Right kidney (tissue), 1 donor: Measurements from ENCODE around the gene KIF3A.

ENCODE experiments used
- DNase-seq: peaks from one replicate; pipeline ENCODE4 v3.0.0-alpha.2; 2016

Gene KIF3A

DNA sequence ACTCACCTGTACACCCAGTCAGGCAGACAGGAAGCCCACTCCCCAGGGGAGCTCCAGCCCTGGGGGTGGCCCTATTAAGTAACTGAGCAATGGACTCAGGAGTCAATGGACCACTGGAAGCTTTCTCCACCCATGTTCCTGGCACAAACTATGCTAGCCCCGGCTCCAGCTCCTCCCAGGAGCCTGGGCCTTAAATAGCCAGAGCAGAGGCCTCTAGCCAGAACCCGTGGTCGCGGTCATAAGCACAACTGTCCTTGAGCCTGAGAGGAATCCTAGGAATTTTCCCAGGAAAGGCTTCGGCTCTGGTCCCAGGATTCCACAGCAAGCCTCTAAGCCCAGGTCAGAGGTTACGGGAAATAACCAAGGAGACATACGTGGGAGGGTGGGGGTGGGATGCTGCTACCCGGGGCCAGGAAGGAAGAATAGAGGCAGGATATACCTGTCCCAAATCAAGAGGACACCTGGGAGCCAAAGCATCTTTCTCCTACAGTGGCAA lies 34.2 kb upstream of the KIF3A start:
- DNase-seq = no peak

DNA sequence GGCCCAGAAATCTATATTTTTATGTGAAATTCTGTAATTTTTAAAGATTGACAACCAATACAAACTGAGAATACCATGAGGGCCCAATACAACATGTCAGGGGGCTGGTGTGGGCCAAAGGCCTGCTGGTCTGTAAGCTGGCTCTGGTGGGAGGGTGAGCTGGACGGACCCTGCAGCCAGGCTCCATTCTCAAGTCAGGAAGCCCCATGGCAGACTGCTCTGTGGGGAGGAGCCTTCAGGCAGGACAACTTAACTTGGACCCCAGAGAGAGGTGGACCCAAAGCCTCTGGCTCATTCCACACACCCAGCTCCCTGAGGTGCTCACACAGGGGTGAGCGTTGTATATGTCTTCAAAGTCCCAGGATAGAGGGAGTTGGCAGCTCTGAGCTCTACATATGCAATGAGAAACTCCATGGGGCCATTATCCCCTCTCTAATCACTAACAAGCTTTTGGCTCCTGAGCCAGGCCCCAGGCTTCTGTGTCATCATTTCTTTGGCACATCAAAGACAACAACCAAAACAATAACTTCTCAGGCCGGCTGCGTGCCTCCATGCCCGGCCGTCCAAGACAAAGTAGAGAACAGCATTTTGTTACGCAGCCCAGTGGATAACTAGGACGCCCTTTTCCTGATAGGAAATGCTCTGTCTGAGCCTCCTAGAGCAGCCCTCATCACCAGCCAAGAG lies 33.3 kb upstream of the KIF3A start:
- DNase-seq = no peak

DNA sequence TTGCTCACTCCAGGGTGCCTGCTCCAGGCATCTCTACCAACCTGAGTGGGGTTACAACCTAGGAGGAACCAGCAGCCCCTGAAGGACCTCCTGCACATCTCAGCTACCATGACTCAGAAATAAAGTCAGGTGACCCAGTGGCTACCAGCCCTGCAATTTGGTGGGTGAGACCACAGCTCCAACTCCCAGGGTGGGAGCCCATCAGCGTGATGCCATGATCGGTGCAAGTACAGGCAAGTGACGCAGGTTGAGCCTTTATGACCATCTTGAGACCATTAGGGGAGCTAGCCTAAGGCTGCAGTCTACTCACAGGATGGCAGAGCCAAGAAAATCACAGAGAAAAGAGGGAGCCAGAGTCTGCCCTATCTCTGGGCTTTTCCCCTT lies 31.1 kb upstream of the KIF3A start:
- no peak for DNase-seq

DNA sequence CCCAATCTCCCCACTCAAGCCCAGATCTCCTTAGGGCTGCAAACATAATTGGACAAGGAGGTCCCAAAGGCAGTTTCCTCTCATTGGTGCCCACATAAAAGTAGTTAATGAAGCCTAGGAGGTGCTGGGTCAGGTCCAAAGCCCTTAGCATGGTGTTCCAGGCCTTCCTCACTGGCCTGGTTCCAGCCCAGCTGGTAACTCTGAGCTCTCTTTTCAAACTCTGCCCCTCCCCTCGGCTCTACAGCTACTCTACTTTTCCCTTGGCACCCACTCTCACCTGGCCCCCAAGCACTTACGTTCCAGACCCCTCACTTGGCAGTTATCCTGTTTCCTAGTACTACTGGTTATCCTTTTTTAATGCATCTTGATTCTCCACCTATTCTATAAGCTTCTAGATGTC lies 29.8 kb upstream of the KIF3A start:
- no peak for DNase-seq

DNA sequence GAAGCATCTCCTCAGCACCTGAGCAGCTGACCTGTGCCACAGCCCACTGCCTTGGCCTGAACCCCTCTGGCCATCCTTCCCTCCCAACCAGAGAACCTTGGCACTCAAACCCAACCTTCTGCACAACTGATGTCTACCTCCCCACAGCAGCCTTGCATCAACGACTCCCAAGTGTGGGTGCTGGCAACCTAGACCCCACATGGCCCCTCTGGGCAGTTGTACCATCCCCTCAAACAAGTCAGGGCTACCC lies 29.4 kb upstream of the KIF3A start:
- no peak for DNase-seq

DNA sequence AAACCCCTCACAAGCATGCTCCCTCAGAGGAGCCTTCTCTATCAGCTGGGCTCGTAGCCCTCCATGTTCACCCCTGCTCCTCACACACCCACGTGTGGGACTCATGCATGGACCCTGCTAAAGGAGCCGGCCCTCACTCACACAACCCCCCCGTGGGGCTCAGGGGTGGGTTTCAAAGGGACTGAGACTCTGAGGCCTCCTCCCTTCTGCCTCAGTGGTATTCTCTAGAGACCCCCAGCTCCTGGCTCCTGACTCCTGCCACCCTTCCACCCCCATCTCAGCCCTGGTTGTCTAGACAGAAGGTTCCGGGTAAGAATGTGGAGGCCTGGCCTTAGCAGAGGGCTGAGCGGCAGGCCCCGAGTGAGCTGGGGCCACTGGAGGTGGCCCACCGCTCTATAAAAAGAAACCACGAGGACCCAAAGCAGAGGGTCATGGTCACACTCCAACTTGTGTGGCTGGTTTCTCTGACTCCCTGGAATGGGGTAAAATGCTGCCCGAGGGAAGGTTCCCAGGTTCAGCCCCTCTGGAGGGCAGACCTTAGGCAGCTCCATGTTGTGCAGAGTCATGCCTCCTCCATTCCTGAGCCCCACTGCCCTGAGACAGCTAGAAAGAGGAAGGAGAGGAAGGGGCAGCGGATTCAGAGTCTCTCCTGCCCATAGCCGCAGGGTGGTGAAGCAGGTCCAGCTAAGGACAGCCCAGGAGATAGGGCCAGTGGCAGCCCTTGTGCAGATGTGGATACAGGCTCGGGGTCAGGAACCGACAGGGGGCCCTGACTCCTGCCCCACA lies 28.9 kb upstream of the KIF3A start:
- DNase-seq = no peak

DNA sequence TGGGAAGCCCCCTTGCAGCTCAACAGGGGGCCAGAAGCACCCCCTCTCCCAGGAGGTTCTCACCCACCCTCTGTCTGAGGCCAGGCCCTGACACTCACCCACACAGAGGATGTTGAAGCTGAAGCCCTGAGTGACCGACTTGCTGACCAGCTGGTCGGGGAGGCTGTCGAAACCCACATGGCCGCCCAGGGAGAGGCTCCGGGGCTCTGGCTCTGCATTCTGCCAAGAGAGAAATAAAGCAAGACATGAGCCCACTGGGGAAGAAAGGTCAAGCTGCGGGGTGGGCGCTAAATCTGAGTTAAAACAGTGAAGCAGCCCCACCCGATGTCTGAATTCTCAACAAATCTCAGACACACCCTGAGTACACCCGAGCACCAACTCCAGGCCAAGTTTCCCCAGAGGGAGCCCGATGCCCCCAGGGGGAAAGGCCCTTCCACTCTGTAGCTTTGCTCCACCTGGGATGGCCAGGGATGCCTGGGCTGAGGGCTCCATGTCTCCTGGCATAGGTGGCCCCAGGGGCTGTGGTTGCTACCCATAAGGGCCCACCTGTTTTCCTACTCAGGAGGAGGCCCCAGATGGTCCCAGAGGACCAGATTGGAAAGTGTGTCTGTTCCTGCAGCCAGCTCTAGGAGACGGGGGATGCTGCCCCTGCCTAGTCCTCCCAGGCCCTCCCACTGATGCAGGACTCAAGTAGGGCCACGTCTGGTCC lies 28.1 kb upstream of the KIF3A start:
- no peak for DNase-seq

DNA sequence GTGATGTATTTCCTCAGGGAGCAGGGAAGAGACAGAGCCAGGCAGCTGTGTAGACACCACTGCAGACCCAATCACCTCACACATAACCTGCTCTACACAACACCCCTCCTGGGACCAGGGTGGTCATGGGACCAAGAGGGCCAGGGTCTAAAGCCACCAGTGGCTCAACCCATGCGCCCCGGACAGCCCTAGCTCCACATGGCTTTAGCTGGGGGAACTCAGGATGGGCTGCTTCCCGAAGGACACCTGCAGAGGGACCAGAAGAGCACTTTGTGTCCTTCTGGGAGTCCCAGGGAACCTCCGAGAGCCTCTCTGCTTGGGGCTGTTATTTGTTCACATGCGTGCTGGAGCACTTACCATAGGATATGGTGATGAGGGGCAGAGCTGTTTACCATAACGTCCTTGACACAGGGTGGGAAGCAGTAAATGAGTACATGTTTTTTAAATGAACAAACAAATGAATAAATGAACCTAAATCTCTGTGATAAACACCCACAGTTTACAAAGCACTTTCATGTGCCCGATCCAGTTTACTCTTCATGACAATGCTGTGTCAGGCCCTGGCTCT lies 27.4 kb upstream of the KIF3A start:
- no peak for DNase-seq

DNA sequence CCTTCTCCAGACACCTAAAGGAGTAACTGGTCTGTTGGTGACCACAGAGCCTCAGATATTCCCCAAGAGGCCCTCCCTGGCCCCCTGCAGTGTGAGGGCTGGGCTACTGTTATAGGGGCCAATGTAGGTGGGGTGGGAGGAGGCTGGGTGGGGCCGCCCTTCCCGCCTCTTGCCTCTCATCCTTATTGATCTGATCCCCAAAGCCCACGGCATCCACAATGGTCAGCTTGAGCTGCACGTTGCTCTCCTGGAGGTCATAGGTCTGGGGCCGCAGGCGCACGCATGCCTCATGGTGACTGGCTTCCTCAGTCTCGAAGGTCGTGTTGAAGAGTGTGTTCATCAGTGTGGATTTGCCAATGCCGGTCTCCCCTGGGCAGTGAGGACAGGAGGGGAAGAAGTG lies 26.7 kb upstream of the KIF3A start:
- DNase-seq = no peak

DNA sequence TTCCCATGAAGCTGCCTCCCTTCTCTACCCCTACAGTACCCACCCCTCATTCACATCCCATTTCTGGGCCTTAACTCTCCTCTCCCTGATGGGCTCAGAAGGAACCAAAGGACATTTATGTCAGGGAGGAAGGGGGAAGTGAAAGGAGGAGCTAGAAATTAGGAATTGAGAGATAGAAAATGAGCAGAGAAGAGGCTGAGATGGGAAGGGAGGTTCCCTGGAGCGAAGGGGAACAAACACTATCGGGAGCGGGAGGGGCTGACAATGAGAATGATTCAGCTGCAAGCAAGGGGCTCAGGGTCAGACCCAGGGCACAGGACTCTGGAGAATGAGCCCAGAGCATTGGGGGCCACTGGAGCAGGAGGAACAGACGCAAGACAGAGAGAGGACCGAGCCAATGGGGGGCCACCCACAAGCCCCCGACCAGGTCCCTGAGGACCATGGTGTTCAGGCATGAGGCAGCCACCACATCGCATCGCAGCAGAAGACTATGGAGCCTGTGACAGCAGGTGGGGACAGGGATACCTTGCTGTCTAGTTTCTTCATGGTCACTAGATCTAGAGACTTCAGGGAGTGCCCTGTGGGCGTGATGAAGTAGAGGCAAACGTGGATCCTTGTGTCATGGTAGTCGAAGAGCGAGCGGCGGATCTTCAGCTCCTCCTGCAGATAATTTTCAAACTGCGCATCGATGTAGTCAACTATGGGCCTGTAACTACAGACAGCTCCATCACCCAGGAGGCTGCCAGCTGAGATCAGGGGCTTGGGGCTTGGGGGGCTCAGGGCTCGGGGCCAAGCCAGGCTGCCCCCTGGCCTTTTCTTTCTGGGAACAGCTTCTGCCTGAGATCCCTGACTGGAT lies 26.1 kb upstream of the KIF3A start:
- no peak for DNase-seq

DNA sequence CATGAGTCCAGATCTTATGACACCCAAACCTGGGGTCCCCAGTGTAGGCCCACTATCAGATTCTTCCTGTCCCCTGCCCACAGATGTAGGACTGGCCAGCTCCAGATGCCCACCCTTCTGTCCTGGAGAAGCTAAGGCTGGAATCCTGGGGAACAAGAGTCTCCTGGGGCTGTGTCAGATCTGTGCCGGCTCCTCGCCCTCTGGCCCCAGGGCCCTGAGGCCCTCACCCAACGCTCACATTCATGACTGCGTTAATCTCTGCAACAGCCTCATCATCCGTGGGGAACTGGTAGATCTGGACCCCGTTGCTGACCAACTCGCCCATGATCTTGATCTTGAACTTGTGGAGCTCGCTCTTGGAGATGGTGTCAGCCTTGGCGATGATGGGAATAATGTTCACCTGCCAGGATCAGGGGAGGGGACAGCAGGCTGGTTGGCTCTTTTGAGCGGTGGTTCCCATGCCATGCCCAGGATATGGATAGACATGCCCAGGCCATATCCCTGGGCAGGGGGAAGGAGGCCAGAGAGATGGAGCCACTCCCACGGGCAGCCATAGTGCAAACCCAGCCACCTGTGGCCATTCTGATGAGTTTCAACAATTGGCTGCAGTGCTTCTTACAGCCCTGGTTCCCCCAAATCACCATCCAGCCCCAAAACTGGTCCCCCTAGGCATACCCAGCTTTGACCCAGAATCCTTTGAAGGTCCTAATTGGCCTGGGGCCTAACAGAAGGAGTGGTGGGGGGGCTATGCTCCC lies 25.1 kb upstream of the KIF3A start:
- DNase-seq = no peak

DNA sequence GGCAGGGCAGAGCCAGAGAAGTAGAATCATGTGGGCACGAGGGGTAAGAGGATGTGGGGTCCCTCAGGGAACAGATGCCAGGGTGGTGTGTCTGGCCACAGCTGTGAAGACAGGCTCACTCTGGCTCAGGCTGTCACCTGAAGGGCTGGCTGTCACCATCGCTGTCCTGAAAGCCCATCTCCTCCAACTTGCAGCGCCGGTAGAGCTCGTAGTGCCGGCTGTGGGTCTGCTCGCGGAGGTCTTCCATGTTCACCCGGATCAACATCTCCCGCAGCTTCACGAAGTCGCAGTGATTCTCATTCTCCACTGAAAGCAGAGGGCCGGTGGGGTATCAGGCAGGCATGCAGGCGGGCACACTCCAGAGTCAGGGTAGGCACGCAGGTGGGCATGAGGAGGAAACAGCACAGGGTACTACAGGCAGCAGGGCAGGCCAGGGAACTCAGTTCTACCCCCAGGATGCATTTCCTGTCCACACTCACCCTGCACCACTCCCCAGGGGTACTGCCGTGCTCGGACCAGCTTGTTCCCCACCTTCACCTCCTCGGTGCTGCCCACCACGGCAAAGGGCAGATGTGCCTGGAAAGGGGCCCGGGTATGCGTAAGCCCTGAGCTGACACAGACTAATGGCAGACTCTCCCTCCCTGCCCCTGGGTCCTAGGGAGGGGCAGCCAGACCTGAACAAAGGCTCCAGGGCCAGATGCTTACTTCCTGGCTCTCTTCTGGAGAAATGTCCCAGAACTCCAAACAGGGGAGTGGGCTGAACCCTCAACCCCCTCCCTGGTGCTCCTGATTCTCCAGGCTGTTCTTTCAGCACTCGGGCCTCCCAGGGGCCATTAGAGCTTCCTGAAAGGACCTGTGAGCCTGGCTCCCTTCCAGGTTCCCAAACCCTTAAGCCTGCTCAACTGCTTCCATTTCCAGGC lies 24.2 kb upstream of the KIF3A start:
- no peak for DNase-seq

DNA sequence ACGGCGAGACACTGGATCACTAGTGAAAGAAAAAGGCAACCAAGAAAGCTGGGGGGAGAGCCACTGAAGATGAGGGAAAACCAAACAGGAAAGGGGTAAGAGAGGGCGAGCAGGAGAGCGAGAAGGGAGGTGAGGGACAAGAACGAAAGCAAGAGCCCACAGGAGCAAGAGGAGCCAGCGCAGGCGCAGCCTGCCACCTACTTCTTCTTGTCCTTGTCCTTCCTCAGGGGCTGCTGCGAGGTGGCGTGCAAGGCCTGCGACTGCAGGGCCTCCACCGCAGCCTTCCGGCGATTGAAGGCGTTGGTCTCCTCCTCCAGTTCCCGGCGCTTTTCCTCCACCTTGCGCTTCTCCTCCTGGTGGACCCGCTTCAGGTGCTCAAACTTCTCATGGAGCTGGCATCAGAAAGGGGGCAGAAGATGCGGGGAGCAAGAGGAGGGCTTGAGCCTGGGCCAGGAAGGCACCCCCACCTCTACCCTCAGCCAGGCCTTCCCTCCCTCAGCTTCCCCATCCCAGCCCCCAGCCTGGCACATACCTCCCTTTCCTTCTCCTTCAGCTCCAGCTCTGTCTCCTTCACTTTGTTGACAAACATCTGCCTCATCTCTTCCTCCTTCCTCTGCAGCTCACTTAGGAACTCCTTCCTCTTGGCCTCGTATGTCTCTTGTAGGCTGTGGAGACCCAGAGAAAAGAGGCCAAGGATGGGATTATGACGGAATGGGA lies 23.4 kb upstream of the KIF3A start:
- no peak for DNase-seq

DNA sequence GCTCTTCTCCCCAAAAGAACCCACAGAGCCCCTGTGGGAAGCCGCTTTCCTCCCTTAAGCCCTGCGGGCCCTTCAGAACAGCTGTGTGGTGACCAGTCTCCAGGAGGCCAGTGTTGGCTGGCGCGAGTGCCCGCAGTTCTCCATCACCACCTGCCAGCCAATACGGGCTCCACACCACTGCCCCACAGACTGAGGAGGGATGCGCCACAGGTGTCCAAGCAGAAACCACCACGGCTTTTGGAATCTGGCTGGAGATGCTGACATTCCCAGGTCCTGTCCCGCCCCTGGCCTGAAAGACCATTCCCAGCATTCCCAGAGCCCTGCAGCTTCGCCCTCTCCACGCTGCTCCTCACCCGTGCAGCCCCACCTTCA lies 22.7 kb upstream of the KIF3A start:
- no peak for DNase-seq

DNA sequence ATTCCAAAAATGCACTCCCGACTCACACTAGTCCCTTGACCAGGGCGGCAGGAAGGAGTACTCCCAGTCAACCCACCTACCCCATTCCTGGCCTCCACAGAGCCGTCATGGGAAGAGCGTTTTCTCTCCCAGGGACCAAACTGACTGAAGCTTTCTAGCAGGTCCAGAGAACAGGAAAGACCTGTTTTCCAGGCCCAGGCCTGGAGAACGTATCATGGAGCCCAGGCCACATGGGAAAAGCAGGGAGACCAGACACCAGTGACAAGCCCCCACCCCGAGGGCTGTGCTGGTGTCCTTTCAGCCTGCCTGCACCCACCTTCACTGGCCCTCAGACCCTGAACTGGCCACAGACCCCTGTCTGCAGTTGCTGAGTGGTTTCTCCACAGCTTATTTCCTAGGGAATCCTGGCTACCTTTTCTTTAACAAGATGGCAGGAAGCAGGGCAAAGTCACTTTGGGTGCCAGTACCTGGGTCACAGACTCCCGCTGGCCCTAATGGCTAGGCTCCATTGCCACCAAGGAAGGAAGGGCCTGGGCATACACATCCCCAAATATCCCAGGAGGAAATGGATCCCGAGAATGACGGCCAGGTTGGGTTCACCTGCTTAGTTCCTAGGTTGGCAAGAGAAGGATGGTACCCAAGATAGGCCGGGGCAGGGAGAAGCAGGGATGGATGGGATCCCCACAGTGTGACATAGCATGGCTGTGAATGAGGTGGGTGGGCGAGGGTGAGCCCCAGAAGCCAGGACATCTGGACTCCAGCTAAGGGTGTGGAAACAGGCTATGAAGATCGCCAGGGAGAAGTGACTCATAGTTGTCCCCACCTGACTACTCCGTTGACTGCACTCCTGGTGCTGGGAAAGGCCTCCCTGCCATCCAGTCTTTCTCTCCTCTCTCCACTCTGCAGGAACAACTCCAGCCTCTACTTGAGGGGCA lies 22.0 kb upstream of the KIF3A start:
- DNase-seq = no peak

DNA sequence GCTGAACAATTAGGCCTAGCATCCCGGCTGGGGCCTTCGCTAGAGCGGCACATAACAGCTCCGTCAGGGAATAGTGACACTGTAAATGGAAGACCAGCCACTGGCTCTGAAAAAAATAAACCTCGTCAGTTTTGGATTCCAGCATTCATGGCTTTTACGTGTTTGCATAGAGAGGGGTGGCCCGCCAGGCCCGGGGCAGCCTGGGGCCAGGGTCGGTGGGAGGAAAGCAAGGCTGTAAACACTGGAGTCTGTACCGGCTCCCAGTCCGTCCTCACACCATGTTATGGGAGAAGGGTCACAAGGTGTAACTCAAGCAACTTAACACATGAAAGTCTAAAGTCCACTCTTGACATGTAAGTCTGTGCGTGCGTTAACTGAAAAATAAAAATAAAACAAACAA lies 21.1 kb upstream of the KIF3A start:
- DNase-seq = no peak

DNA sequence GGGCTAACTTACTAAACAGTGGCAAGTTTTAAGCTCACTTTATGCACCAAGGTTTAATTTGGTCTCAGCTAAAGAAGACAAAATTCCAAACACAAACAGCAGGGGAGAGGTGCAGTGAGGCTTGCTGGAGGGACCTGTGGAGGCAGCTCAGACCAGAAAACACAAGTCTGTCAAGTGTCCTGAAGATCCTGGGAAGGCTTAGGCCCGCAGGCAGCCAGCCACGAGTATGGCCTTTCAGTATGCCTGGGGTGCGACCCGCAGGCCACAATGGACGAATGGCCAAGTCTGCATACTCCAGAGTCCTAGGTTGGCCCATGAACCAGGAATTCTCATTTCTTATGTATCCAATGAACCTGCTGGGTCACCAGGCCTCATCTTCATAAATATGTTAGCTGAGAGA lies 19.2 kb upstream of the KIF3A start:
- DNase-seq = no peak

DNA sequence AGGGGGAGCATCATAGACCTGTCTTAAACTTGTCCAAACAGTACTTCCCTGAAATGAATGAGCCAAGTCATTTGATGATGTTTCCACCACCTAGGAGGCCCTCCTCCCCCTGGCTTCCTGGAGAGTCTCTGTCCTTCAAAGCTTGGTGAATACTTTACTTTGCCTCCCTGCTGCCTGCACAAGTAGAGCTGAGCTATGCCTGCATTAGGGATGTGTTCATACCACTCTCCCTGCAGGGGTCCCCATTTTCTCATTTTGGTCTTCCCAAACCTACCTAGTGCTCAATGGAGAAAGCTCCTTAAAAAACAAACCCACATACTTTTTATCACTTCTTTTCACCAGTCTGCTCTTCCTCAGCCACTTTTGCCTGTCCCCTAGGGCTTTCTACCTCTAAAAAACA lies 17.6 kb upstream of the KIF3A start:
- DNase-seq = no peak

DNA sequence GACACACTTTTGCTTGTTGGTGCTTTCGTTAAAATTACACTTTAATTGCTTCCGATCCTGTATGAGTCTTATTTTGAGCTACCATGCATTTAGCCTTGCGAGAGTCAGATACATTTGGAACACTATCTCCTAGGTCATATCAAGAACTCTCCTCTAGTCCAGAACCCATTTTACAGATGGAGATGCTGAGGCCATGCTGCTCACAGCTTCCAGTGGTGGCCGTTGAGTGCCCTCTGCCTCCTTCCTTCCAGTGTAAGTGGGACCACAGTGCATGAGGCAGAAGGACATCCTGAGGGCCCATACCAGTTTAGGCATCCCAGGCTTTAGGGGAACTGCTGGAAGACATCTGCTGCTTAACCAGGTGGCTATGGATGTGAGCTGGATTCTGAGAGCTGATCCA lies 16.8 kb upstream of the KIF3A start:
- no peak for DNase-seq
